ENCODE results near the gene FAM151B.

GRCh38 chr5:80466669-80467485, 21.0 kb upstream of the FAM151B start:
- TF ChIP-seq POLR2AphosphoS5 (IDR thresholded peaks at IDR 0.05; ENCODE audit: low read depth) (no peak), CTCF (IDR thresholded peaks at IDR 0.05; ENCODE audit: insufficient read depth, low read length) (no peak)
